OCI-LY1 (cell line): ENCODE data around the gene RPP40.

ENCODE experiments used
- EZH2 ChIP-seq: fragments of 200-600 bp; sonication (generic), shearing (Covaris generic); IDR thresholded peaks from 2 replicates; pipeline ENCODE4 v1.8.0; 2017; ENCODE audit warnings: borderline replicate concordance, mixed run types, mild to moderate bottlenecking, antibody characterized with exemption, low read length, moderate library complexity, mixed read lengths
- TF ChIP-seq, protein P1 (sequence below): fragments of 200-600 bp; sonication (generic), shearing (Covaris generic); IDR thresholded peaks from 2 replicates; pipeline ENCODE4 v1.5.1; 2017; ENCODE audit warnings: mild to moderate bottlenecking, antibody characterized with exemption, low read length, moderate library complexity, mixed read lengths

DNA sequence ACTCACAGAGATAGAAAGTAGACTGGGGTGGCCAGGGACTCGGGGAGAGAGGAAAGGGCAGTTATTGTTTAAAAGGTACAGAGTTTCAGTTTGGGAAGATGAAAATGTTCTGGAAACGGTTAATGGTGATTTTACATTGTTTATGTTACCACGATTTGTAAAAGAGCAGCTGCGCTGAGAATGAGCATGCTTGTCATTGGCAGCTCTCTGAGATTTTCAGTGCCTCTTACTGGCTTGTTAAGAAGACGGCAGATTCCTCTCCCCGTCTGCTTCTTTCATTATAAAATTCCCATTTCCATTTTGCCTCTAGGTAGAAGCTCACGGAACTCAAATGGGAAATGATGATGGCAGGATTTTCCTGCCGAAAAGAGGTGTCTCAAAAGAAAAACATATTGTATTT lies 41.6 kb upstream of the RPP40 start:
- TF ChIP-seq EZH2, result no peak
- TF ChIP-seq, protein P1, sequence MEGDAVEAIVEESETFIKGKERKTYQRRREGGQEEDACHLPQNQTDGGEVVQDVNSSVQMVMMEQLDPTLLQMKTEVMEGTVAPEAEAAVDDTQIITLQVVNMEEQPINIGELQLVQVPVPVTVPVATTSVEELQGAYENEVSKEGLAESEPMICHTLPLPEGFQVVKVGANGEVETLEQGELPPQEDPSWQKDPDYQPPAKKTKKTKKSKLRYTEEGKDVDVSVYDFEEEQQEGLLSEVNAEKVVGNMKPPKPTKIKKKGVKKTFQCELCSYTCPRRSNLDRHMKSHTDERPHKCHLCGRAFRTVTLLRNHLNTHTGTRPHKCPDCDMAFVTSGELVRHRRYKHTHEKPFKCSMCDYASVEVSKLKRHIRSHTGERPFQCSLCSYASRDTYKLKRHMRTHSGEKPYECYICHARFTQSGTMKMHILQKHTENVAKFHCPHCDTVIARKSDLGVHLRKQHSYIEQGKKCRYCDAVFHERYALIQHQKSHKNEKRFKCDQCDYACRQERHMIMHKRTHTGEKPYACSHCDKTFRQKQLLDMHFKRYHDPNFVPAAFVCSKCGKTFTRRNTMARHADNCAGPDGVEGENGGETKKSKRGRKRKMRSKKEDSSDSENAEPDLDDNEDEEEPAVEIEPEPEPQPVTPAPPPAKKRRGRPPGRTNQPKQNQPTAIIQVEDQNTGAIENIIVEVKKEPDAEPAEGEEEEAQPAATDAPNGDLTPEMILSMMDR, result no peak
